ENCODE data around the gene PALD1.

GRCh38 chr10:70472799-70473454, 5.6 kb upstream of the PALD1 start:
- no peak for TF ChIP-seq POLR2A (IDR thresholded peaks at IDR 0.05)
- TF ChIP-seq, protein P1, sequence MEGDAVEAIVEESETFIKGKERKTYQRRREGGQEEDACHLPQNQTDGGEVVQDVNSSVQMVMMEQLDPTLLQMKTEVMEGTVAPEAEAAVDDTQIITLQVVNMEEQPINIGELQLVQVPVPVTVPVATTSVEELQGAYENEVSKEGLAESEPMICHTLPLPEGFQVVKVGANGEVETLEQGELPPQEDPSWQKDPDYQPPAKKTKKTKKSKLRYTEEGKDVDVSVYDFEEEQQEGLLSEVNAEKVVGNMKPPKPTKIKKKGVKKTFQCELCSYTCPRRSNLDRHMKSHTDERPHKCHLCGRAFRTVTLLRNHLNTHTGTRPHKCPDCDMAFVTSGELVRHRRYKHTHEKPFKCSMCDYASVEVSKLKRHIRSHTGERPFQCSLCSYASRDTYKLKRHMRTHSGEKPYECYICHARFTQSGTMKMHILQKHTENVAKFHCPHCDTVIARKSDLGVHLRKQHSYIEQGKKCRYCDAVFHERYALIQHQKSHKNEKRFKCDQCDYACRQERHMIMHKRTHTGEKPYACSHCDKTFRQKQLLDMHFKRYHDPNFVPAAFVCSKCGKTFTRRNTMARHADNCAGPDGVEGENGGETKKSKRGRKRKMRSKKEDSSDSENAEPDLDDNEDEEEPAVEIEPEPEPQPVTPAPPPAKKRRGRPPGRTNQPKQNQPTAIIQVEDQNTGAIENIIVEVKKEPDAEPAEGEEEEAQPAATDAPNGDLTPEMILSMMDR (IDR thresholded peaks at IDR 0.05): no peak

Measured in tibial nerve (tissue), 3 donors.